Gastroesophageal sphincter (tissue), 4 donors: ENCODE data around the gene MAP3K9. TPM values are rescaled to one million over a fixed set of nuclear protein-coding genes. Genes with fewer than 3 reads are reported as not detected.

Source experiments
- ATAC-seq: fragments of 150-250 bp; one replicate; pipeline ENCODE4 v1.9.1; 2016; ENCODE audit warnings: mild to moderate bottlenecking, moderate library complexity
- H3K27ac ChIP-seq, 4 donors: fragments of 200-600 bp; sonication (generic) in 3 of 4; 1 replicate in 3 of 4; 2 replicates in 1 of 4; pipeline ENCODE4 v1.5.1; 2016 to 2019
- H3K27me3 ChIP-seq: fragments of 200-600 bp; sonication (generic); one replicate; pipeline ENCODE4 v1.5.1; 2019
- H3K36me3 ChIP-seq, 2 donors: fragments of 200-600 bp; sonication (generic); one replicate each; pipeline ENCODE4 v1.5.1; 2019; ENCODE audit warnings: control low read depth in 1 of 2
- H3K4me1 ChIP-seq, 3 donors: fragments of 200-600 bp; sonication (generic); 1 replicate in 2 of 3; 2 replicates in 1 of 3; pipeline ENCODE4 v1.5.1; 2016 to 2019; ENCODE audit warnings: control low read depth in 2 of 3
- H3K4me3 ChIP-seq, 2 donors: fragments of 200-600 bp; sonication (generic); one replicate each; pipeline ENCODE4 v1.5.1; 2019; ENCODE audit warnings: mild to moderate bottlenecking in 1 of 2, moderate library complexity in 1 of 2
- H3K9me3 ChIP-seq, 3 donors: fragments of 200-600 bp; sonication (generic); one replicate each; pipeline ENCODE4 v1.5.1; 2017 to 2019; ENCODE audit warnings: control low read depth in 2 of 3
- CTCF ChIP-seq, 4 experiments: fragments of 200-600 bp in 2 of 4; fragments of 450-650 bp in 2 of 4; sonication (generic) in 1 of 4; IDR thresholded peaks; one replicate each; pipeline ENCODE4 v1.5.1; 2017 to 2019; ENCODE audit warnings: antibody characterized with exemption in 4 of 4, mild to moderate bottlenecking in 2 of 4, moderate library complexity in 2 of 4
- EP300 ChIP-seq: sonication (generic); formaldehyde crosslinking; IDR thresholded peaks from one replicate; pipeline ENCODE4 v1.6.1; 2017; ENCODE audit warnings: antibody characterized with exemption, mild to moderate bottlenecking
- POLR2A ChIP-seq, 2 donors: fragments of 450-650 bp; IDR thresholded peaks; one replicate each; pipeline ENCODE4 v1.6.1; 2017; ENCODE audit warnings: antibody characterized with exemption in 2 of 2, mild to moderate bottlenecking in 2 of 2, moderate library complexity in 1 of 2
- POLR2AphosphoS5 ChIP-seq: sonication (generic); formaldehyde crosslinking; IDR thresholded peaks from one replicate; pipeline ENCODE4 v1.6.1; 2017; ENCODE audit warnings: antibody characterized with exemption
- WGBS, 2 donors: methylation state at CpG; one replicate each; pipeline ENCODE4 v1.1.5; 2018; ENCODE audit warnings: low coverage in 1 of 2; 5-methylcytosine and 5-hydroxymethylcytosine counted together
- total RNA-seq, 4 donors: library from RNA; depleted of rRNA; stranded (reverse); fragments of >200 nt; gene quantifications; one replicate each; pipeline ENCODE4 v1.1.0, GENCODE V29; 2016

Gene MAP3K9
- total RNA-seq, 4 donors from 2014 or later: 0.62 to 2.4 (median 0.97) TPM

GRCh38 chr14:70753518-70753953, 55.8 kb downstream of the MAP3K9 start:
- ATAC-seq: no peak
- Histone ChIP-seq H3K4me3 (no peak overlapping the region), H3K27me3 (no peaks in the 10 kb centered on the region), H3K36me3 (peaks cover 0 to 5% of the 10 kb centered on the region in 2 donors), H3K9me3 (no peaks in the 10 kb centered on the region), H3K4me1 (no peaks in the 10 kb centered on the region), H3K27ac (no peak overlapping the region)
- TF ChIP-seq POLR2AphosphoS5: no peak
- no peak for TF ChIP-seq POLR2A (IDR thresholded peaks at IDR 0.05)
- no peak for TF ChIP-seq EP300
- TF ChIP-seq CTCF (IDR thresholded peaks at IDR 0.05): no peak
- WGBS, 2 donors: 63 to 71% methylated on average over 2 of the region's 4 CpGs

- ATAC-seq: no peak
Observed at GRCh38 chr14:70748422-70748821, 60.9 kb downstream of the MAP3K9 start.

GRCh38 chr14:70744641-70745040, 64.7 kb downstream of the MAP3K9 start:
- no peak for ATAC-seq
- no peaks in the 10 kb centered on the region for H3K27me3 ChIP-seq
- 80 to 87% methylated on average over 1 to 2 of the region's 2 CpGs for WGBS, 2 donors
- no peak overlapping the region for H3K4me3 ChIP-seq
- no peak overlapping the region for H3K27ac ChIP-seq
- no peaks in the 10 kb centered on the region for H3K4me1 ChIP-seq
- TF ChIP-seq CTCF (IDR thresholded peaks at IDR 0.05): no peak
- TF ChIP-seq EP300: no peak
- TF ChIP-seq POLR2AphosphoS5: no peak
- TF ChIP-seq POLR2A (IDR thresholded peaks at IDR 0.05): no peak
- no peaks in the 10 kb centered on the region for H3K9me3 ChIP-seq
- peaks cover 0 to 6% of the 10 kb centered on the region in 2 donors for H3K36me3 ChIP-seq

More at GRCh38 chr14:70748422-70748821, 60.9 kb downstream of the MAP3K9 start:
- no peak overlapping the region for H3K27ac ChIP-seq
- peaks cover 0 to 5% of the 10 kb centered on the region in 2 donors for H3K36me3 ChIP-seq
- no peaks in the 10 kb centered on the region for H3K9me3 ChIP-seq
- no peak for TF ChIP-seq POLR2AphosphoS5
- no peak for TF ChIP-seq CTCF (IDR thresholded peaks at IDR 0.05)
- no peaks in the 10 kb centered on the region for H3K4me1 ChIP-seq
- 93 to 100% methylated on average over 3 of the region's 3 CpGs for WGBS, 2 donors
- no peak overlapping the region for H3K4me3 ChIP-seq
- no peaks in the 10 kb centered on the region for H3K27me3 ChIP-seq

- TF ChIP-seq CTCF (IDR thresholded peaks at IDR 0.05) (no peak), EP300 (no peak), POLR2A (IDR thresholded peaks at IDR 0.05) (no peak), POLR2AphosphoS5 (no peak)
- Histone ChIP-seq H3K9me3 (no peaks in the 10 kb centered on the region), H3K27ac (no peak overlapping the region), H3K36me3 (peaks cover 0 to 19% of the 10 kb centered on the region in 2 donors), H3K27me3 (no peaks in the 10 kb centered on the region), H3K4me1 (no peaks in the 10 kb centered on the region), H3K4me3 (no peak overlapping the region)
- no peak for ATAC-seq
- 89% methylated on average over 7 of the region's 14 CpGs; no CpG with 5 or more reads in 1 of the 2 donors for WGBS, 2 donors
Observed at GRCh38 chr14:70742316-70742715, 67.0 kb downstream of the MAP3K9 start.

- no peak for ATAC-seq
- Histone ChIP-seq H3K27me3 (no peaks in the 10 kb centered on the region), H3K27ac (no peak overlapping the region), H3K4me1 (no peaks in the 10 kb centered on the region), H3K9me3 (no peaks in the 10 kb centered on the region), H3K36me3 (peaks cover 0 to 19% of the 10 kb centered on the region in 2 donors), H3K4me3 (no peak overlapping the region)
- TF ChIP-seq CTCF (IDR thresholded peaks at IDR 0.05): no peak
- WGBS, 2 donors: 73 to 76% methylated on average over 3 to 6 of the region's 6 CpGs
Observed at GRCh38 chr14:70741482-70741881, 67.8 kb downstream of the MAP3K9 start.
